NCI-H1417 treated with DMSO at 0.1 percent for 48 hours (cell line): ENCODE results near the gene STK17A.
"Not testable (repeated sequence)": the region's sequence is repeated elsewhere in the genome, so short reads cannot be mapped to it uniquely, and the experiment has no call there.

ENCODE experiments used
- DNase-seq: peaks from one replicate; lab custom pipeline; 2025; lab: John Stamatoyannopoulos, UW

STK17A gene

GRCh38 chr7:43568529-43568928 lies 14.4 kb upstream of the STK17A start:
- no peak for DNase-seq

- DNase-seq: no peak
Observed at GRCh38 chr7:43569424-43569823, 13.5 kb upstream of the STK17A start.

- DNase-seq: no peak
Observed at GRCh38 chr7:43570688-43571365, 12.1 kb upstream of the STK17A start.

- DNase-seq: no peak
Observed at GRCh38 chr7:43572516-43573049, 10.3 kb upstream of the STK17A start.

GRCh38 chr7:43573832-43574231 lies 9.1 kb upstream of the STK17A start:
- DNase-seq: not testable (repeated sequence)

GRCh38 chr7:43575506-43575905 lies 7.4 kb upstream of the STK17A start:
- DNase-seq: no peak

- no peak for DNase-seq
Observed at GRCh38 chr7:43576241-43576640, 6.7 kb upstream of the STK17A start.

- no peak for DNase-seq
Observed at GRCh38 chr7:43577485-43577951, 5.4 kb upstream of the STK17A start.

GRCh38 chr7:43583424-43584194 lies 701 bp downstream of the STK17A start:
- no peak for DNase-seq

GRCh38 chr7:43584195-43584586 lies 1.3 kb downstream of the STK17A start:
- DNase-seq: no peak

- not testable (repeated sequence) for DNase-seq
Observed at GRCh38 chr7:43584733-43585132, 1.8 kb downstream of the STK17A start.

GRCh38 chr7:43585562-43585961 lies 2.7 kb downstream of the STK17A start:
- DNase-seq: no peak

GRCh38 chr7:43586251-43586900 lies 3.5 kb downstream of the STK17A start:
- no peak for DNase-seq

GRCh38 chr7:43588477-43589132 lies 5.7 kb downstream of the STK17A start:
- DNase-seq: no peak

GRCh38 chr7:43589133-43589478 lies 6.2 kb downstream of the STK17A start:
- no peak for DNase-seq

- peak; percentile 10 for DNase-seq
Observed at GRCh38 chr7:43589728-43590127, 6.8 kb downstream of the STK17A start.

- no peak for DNase-seq
Observed at GRCh38 chr7:43590862-43591557, 8.1 kb downstream of the STK17A start.

- no peak for DNase-seq
Observed at GRCh38 chr7:43591558-43592180, 8.8 kb downstream of the STK17A start.

GRCh38 chr7:43592326-43592725 lies 9.4 kb downstream of the STK17A start:
- no peak for DNase-seq

- no peak for DNase-seq
Observed at GRCh38 chr7:43593010-43593409, 10.1 kb downstream of the STK17A start.

GRCh38 chr7:43594020-43594419 lies 11.1 kb downstream of the STK17A start:
- DNase-seq: no peak
